Ishikawa (cell line): ENCODE data around the gene MRPL27.

Source experiments
- CEBPB ChIP-seq: IDR thresholded peaks from 2 replicates; pipeline ENCODE4 v1.6.1; 2012
- CREB1 ChIP-seq: IDR thresholded peaks from 2 replicates; pipeline ENCODE4 v1.6.1; 2012; ENCODE audit warnings: low read depth
- EGR1 ChIP-seq: IDR thresholded peaks from 2 replicates; pipeline ENCODE4 v1.6.1; 2012
- EP300 ChIP-seq: IDR thresholded peaks from 2 replicates; pipeline ENCODE4 v1.6.1; 2012; ENCODE audit warnings: borderline replicate concordance
- MAX ChIP-seq: IDR thresholded peaks from 2 replicates; pipeline ENCODE4 v1.6.1; 2012
- NFIC ChIP-seq: IDR thresholded peaks from 2 replicates; pipeline ENCODE4 v1.6.1; 2012
- RAD21 ChIP-seq: IDR thresholded peaks from 2 replicates; pipeline ENCODE4 v1.6.1; 2012; ENCODE audit warnings: low read depth
- REST ChIP-seq: IDR thresholded peaks from 2 replicates; pipeline ENCODE4 v1.6.1; 2012; ENCODE audit warnings: low read depth, mild to moderate bottlenecking
- TAF1 ChIP-seq: IDR thresholded peaks from 2 replicates; pipeline ENCODE4 v1.6.1; 2012; ENCODE audit warnings: low read depth, mild to moderate bottlenecking
- TCF12 ChIP-seq: IDR thresholded peaks from 2 replicates; pipeline ENCODE4 v1.6.1; 2012; ENCODE audit warnings: low read depth
- TEAD4 ChIP-seq: IDR thresholded peaks from 2 replicates; pipeline ENCODE4 v1.6.1; 2012
- USF1 ChIP-seq: IDR thresholded peaks from 2 replicates; pipeline ENCODE4 v1.6.1; 2012
- YY1 ChIP-seq: IDR thresholded peaks from 2 replicates; pipeline ENCODE4 v1.6.1; 2012; ENCODE audit warnings: low read depth
- ZBTB7A ChIP-seq: IDR thresholded peaks from 2 replicates; pipeline ENCODE4 v1.6.1; 2012; ENCODE audit warnings: low read depth

GRCh38 chr17:50355336-50355700 is 17.7 kb downstream of the MRPL27 start:
- no peak for TF ChIP-seq EP300
- no peak for TF ChIP-seq TAF1
- no peak for TF ChIP-seq MAX
- no peak for TF ChIP-seq CEBPB
- no peak for TF ChIP-seq CREB1
- TF ChIP-seq REST, result no peak
- no peak for TF ChIP-seq YY1
- TF ChIP-seq TEAD4, result no peak
- TF ChIP-seq EGR1, result no peak
- no peak for TF ChIP-seq TCF12
- TF ChIP-seq ZBTB7A, result no peak
- no peak for TF ChIP-seq RAD21
- no peak for TF ChIP-seq USF1
- TF ChIP-seq NFIC, result no peak
